Measurements from ENCODE around the gene RRAGB.
"Not testable (repeated sequence)": the region's sequence is repeated elsewhere in the genome, so short reads cannot be mapped to it uniquely, and the experiment has no call there.

Gene RRAGB, protein sequence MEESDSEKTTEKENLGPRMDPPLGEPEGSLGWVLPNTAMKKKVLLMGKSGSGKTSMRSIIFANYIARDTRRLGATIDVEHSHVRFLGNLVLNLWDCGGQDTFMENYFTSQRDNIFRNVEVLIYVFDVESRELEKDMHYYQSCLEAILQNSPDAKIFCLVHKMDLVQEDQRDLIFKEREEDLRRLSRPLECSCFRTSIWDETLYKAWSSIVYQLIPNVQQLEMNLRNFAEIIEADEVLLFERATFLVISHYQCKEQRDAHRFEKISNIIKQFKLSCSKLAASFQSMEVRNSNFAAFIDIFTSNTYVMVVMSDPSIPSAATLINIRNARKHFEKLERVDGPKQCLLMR

DNA sequence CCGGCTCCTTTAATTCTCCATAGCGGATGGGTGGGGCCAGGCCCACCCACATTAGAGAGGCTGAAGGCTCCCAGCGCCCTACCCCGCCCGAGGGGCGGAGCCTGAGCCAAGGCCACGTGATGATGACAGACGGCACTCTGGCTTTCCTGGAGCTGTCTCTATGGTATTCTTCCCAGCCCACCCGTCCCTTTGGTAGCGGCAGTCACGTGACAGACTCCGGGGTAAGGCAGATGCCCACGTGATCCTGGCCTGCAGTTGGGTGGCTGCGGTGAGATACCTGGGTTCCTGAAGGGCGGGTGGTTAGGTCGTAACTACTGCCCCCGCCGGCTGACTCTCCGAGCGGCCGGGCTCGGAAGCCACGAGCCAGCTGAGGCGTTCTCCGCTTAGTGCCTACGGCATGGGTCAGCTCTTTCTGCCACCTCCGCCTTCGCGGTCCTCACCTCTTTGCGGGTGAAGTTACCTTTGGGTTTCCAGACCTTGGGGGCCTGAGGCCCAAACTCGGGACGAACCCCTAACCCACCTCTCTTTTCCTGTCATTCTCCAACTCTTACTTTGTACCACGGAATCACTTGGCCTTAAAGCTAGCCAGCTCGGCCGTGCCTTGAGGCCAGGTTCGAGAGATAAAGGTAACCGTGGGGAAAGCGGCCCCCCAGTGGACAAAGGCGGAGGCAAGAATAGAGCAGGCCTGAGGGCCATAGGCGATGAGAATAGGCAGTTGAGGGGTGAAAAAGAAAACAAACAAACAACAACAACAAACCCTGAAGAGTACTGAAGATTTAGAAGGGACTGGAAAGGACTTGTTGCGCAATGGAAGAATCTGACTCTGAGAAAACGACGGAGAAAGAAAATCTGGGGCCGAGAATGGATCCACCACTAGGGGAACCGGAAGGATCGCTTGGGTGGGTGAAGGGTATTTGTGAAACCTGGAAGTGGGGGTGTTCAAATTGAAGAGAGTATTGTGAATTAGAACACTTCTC is at the start of gene RRAGB:
RRAGB (plus strand) TSS at position 229 of the 977 bp plus-strand sequence; CDS start at position 808, 579 bp downstream.
- Mint-ChIP-seq H3K9me3 (peaks cover 44% of the 10 kb centered on the region), H3K27me3 (ENCODE audit: low read depth, poor library complexity) (peaks cover 3% of the 10 kb centered on the region), H3K4me1 (peaks cover 15% of the 10 kb centered on the region), H3K36me3 (ENCODE audit: low read depth) (peaks cover 22% of the 10 kb centered on the region), H3K27ac (peak within 1 kb of the TSS; percentile 94), H3K4me3 (peak within 1 kb of the TSS; percentile 89)
- TF ChIP-seq, protein P1, sequence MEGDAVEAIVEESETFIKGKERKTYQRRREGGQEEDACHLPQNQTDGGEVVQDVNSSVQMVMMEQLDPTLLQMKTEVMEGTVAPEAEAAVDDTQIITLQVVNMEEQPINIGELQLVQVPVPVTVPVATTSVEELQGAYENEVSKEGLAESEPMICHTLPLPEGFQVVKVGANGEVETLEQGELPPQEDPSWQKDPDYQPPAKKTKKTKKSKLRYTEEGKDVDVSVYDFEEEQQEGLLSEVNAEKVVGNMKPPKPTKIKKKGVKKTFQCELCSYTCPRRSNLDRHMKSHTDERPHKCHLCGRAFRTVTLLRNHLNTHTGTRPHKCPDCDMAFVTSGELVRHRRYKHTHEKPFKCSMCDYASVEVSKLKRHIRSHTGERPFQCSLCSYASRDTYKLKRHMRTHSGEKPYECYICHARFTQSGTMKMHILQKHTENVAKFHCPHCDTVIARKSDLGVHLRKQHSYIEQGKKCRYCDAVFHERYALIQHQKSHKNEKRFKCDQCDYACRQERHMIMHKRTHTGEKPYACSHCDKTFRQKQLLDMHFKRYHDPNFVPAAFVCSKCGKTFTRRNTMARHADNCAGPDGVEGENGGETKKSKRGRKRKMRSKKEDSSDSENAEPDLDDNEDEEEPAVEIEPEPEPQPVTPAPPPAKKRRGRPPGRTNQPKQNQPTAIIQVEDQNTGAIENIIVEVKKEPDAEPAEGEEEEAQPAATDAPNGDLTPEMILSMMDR (IDR thresholded peaks at IDR 0.05) = peak; percentile 39
- DNase-seq = peak; percentile 83

DNA sequence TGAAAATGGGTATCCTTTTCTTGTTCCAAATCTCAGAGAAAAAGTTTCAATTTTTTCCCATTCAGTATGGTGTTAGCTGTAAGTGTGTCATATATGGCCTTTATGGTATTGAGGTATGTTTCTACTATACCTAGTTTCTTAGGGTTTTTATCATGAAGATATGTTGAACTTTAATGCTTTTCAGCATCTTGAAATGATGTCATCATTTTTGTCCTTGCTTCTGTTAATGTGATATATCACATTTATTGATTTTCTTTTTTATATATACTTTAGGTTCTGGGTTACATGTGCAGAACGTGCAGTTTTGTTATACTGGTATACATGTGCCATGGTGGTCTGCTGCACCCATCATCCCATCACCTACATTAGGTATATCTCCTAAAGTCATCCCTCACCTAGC is 49.5 kb upstream of the RRAGB start:
- no peak overlapping the region for H3K27ac Mint-ChIP-seq
- H3K9me3 Mint-ChIP-seq = peaks cover 83% of the 10 kb centered on the region
- DNase-seq = no peak

DNA sequence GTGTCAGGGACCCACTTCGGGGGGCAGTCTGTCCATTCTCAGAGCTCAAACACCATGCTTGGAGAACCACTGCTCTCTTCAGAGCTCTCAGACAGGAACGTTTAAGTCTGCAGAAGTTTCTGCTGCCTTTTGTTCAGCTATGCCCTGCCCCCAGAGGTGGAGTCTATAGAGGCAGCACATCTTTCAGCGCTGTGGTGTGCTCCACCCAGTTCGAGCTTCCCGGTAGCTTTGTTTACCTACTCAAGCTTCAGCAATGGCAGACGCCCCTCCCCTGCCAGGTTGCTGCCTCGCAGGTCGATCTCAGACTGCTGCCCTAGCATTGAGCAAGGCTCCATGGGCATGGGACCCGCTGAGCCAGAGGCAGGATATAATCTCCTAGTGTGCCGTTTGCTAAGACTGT is 29.0 kb upstream of the RRAGB start:
- H3K4me3 Mint-ChIP-seq; H3K4me1 Mint-ChIP-seq; H3K27ac Mint-ChIP-seq; H3K27me3 Mint-ChIP-seq (ENCODE audit: low read depth, poor library complexity); DNase-seq; H3K36me3 Mint-ChIP-seq (ENCODE audit: low read depth): not testable (repeated sequence)
- H3K9me3 Mint-ChIP-seq = peaks cover 90% of the 10 kb centered on the region

More for the DNA sequence above, 49.5 kb upstream of the RRAGB start:
- Mint-ChIP-seq H3K4me3 (no peak overlapping the region), H3K27me3 (ENCODE audit: low read depth, poor library complexity) (no peaks in the 10 kb centered on the region), H3K4me1 (no peaks in the 10 kb centered on the region), H3K36me3 (ENCODE audit: low read depth) (no peaks in the 10 kb centered on the region)
- TF ChIP-seq, protein P1 (IDR thresholded peaks at IDR 0.05) = no peak

DNA sequence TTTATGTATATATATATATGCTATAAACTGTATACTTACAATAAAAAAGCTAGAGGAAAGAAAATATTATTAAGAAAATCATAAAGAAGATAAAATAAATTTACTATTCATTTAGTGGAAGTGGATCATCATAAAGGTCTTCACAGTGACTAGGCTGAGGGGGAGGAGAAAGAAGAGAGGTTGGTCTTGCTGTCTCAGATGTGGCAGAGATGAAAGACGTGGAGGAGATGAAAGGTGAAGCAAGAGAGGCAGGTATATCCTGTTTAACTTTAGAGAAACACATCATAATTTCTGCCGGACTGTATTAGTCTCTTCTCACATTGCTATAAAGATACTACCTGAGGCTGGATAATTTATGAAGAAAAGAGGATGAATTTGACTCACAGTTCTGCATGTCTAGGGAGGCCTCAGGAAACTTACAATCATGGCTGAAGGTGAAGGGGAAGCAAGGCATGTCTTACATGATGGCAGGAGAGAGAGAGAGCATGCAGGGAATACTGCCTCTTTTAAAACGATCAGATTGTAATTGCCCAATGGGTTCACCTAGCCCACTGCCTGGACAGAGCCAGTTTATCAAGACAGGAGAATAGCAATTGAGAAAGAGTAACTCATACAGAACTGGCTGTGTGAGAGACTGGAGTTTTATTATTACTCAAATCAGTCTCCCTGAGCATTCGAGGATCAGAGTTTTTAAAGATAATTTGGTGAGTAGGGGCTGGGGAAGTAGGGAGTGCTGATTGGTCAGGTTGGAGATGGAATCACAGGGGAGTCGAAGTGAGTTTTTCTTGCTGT is 22.1 kb upstream of the RRAGB start:
- no peak for DNase-seq
- no peaks in the 10 kb centered on the region for H3K36me3 Mint-ChIP-seq (ENCODE audit: low read depth)
- no peaks in the 10 kb centered on the region for H3K27me3 Mint-ChIP-seq (ENCODE audit: low read depth, poor library complexity)
- H3K9me3 Mint-ChIP-seq = peaks cover 70% of the 10 kb centered on the region
- TF ChIP-seq, protein P1 (IDR thresholded peaks at IDR 0.05) = no peak
- H3K4me3 Mint-ChIP-seq = no peak overlapping the region
- H3K4me1 Mint-ChIP-seq = no peaks in the 10 kb centered on the region
- no peak overlapping the region for H3K27ac Mint-ChIP-seq

DNA sequence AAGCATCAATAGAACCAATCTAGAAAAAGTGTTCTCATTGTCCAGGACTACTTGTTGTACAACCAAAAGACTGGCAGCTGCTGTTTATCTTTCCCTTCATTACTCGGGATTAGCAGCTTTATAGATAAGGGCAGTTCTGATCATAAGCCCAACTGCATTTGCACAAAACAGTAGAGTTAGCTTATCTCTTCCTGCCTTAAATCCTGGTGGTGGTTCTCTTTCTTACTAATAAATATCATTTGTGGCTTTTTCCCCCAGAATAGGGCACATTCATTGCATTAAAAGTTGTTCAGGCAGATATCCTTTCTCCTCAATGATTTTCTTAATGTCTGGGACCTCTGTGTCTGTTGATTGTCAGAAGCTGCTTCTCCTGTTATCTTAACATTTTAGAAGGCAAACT is 20.2 kb upstream of the RRAGB start:
- Mint-ChIP-seq H3K27me3 (ENCODE audit: low read depth, poor library complexity) (no peaks in the 10 kb centered on the region), H3K4me3 (no peak overlapping the region), H3K27ac (no peak overlapping the region), H3K4me1 (no peaks in the 10 kb centered on the region), H3K9me3 (peaks cover 63% of the 10 kb centered on the region), H3K36me3 (ENCODE audit: low read depth) (no peaks in the 10 kb centered on the region)
- no peak for DNase-seq
- TF ChIP-seq, protein P1 (IDR thresholded peaks at IDR 0.05) = no peak
